ENCODE measurements around the gene SLIT3. TPM values are rescaled to one million over a fixed set of nuclear protein-coding genes. Genes with fewer than 3 reads are reported as not detected.

The SLIT3 gene
- total RNA-seq, 1 experiment from 2014 or later, result 0.92 TPM

- no peaks in the 10 kb centered on the region for H3K27me3 ChIP-seq (ENCODE audit: insufficient read depth, low read length)
- H2AFZ ChIP-seq (ENCODE audit: low read length), result no peak overlapping the region
- H3K79me1 ChIP-seq (ENCODE audit: insufficient read depth, low read depth, low read length, poor library complexity, severe bottlenecking), result no peaks in the 10 kb centered on the region
- no peak overlapping the region for H2BK20ac ChIP-seq (ENCODE audit: low read depth, low read length, poor library complexity, severe bottlenecking)
- H4K5ac ChIP-seq (ENCODE audit: insufficient read length, low read depth, low read length), result no peak overlapping the region
- no peak overlapping the region for H3K4me2 ChIP-seq (ENCODE audit: insufficient read depth, insufficient read length, low read length)
- Mint-ChIP-seq H3K9me3 (peaks cover 9 to 12% of the 10 kb centered on the region in 2 experiments), H3K36me3 (ENCODE audit: insufficient read depth in 1 of 3, low read depth in 3 of 3) (peaks cover 5 to 10% (median 9%) of the 10 kb centered on the region in 3 experiments; a peak in 6 of 7 replicates), H3K4me3 (no peak overlapping the region), H3K27ac (peak overlapping the region in 1 of 3 experiments; percentile 27; a peak in 2 of 7 replicates), H3K4me1 (peaks cover 75 to 80% of the 10 kb centered on the region in 2 experiments), H3K27me3 (ENCODE audit: low read depth) (no peaks in the 10 kb centered on the region; the same call in 1 of the 2 replicates)
- H4K91ac ChIP-seq (ENCODE audit: insufficient read length, low read depth, low read length), result no peak overlapping the region
- H3K18ac ChIP-seq (ENCODE audit: insufficient read length, low read depth, low read length), result no peak overlapping the region
- H3K14ac ChIP-seq (ENCODE audit: insufficient read depth, low read length), result peak overlapping the region; percentile 51; the same call in 1 of the 2 replicates
- 0 out of 2 replicates have a peak overlapping the region, but pooled peaks have one; percentile 4 for H2BK15ac ChIP-seq (ENCODE audit: low read depth, low read length)
- no peak for TF ChIP-seq CTCF (conservative IDR thresholded peaks at IDR 0.05)
- H3K27ac ChIP-seq (ENCODE audit: insufficient read length, low read depth, low read length), result no peak overlapping the region
- H3T11ph ChIP-seq (ENCODE audit: low read length), result no peak overlapping the region
- no peak overlapping the region for H2BK120ac ChIP-seq (ENCODE audit: low read depth, low read length, poor library complexity, severe bottlenecking)
- H3K23ac ChIP-seq (ENCODE audit: insufficient read length, low read depth, low read length), result no peak overlapping the region
- H3K9ac ChIP-seq (ENCODE audit: extremely low read depth, insufficient read length, low read length), result no peak overlapping the region
- no peak overlapping the region for H2BK12ac ChIP-seq (ENCODE audit: insufficient read length, low read depth, low read length)
- no peaks in the 10 kb centered on the region for H4K20me1 ChIP-seq (ENCODE audit: control insufficient read depth, insufficient read depth, insufficient read length)
- H3K4ac ChIP-seq (ENCODE audit: low read depth, low read length), result no peak overlapping the region
- H3K79me2 ChIP-seq (ENCODE audit: insufficient read depth, low read length), result no peaks in the 10 kb centered on the region
- WGBS (ENCODE audit: extremely low coverage, insufficient read length, low lambda C conversion rate), result no CpG with 5 or more reads among the region's 8 CpGs
- H3K4me1 ChIP-seq (ENCODE audit: insufficient read depth, low read length), result peaks cover 24% of the 10 kb centered on the region
- no peaks in the 10 kb centered on the region for H3K23me2 ChIP-seq (ENCODE audit: insufficient read length, low read depth, low read length, poor library complexity, severe bottlenecking)
- H4K8ac ChIP-seq (replicated peaks; ENCODE audit: insufficient read length, low read depth, low read length), result no peak overlapping the region
- H2BK5ac ChIP-seq (ENCODE audit: insufficient read length, low read length), result no peak overlapping the region
- no peak for DNase-seq
- no peak overlapping the region for H2AK5ac ChIP-seq (ENCODE audit: insufficient read length, low read length)
- H3K9me3 ChIP-seq (ENCODE audit: control insufficient read depth, low read depth, low read length), result no peaks in the 10 kb centered on the region
- H3K56ac ChIP-seq (ENCODE audit: insufficient read length, low read depth, low read length), result no peak overlapping the region
Measured at GRCh38 chr5:169085636-169086035, 215.3 kb downstream of the SLIT3 start.
